K562 (cell line): Measurements from ENCODE around the gene CGNL1. TPM values are rescaled to one million over a fixed set of nuclear protein-coding genes. Genes with fewer than 3 reads are reported as not detected.

Source experiments
- CHD7 ChIP-seq: fragments of 200-600 bp; sonication (generic); IDR thresholded peaks from one replicate; pipeline ENCODE4 v1.6.1; 2012; ENCODE audit warnings: mild to moderate bottlenecking, low read depth, low read length, inconsistent platforms
- GATAD2A ChIP-seq: fragments of 450-650 bp; IDR thresholded peaks from 2 replicates; pipeline ENCODE4 v1.6.1; 2017
- ZNF717 ChIP-seq: fragments of 250-450 bp; sonication (Bioruptor Pico); IDR thresholded peaks from 2 replicates; pipeline ENCODE4 v1.5.0; 2021
- polyA plus RNA-seq, 8 experiments: library from polyadenylated mRNA; depleted of rRNA in 4 of 8; stranded (reverse) in 5 of 8; unstranded in 3 of 8; fragments of >200 nt; fragmentation: Nextera tagmentation in 2 of 8; fragmentation: Illumina TruSeq in 1 of 8; extraction: Ambion mirVana in 2 of 8; extraction: Trizol in 1 of 8; gene quantifications; 2 replicates each; pipeline versions ENCODE4 v1.2.1 to v1.2.3, GENCODE V29; 2011 to 2014; ENCODE audit warnings: inconsistent platforms in 1 of 8, missing spikeins in 1 of 8
- total RNA-seq, 7 experiments: library from RNA; depleted of rRNA in 6 of 7; stranded (reverse); fragments of >200 nt in 6 of 7; fragmentation: Illumina TruSeq in 2 of 7; extraction: Trizol in 2 of 7; gene quantifications; 2 replicates each; pipeline versions ENCODE4 v1.2.1 to v1.2.3, GENCODE V29; 2011 to 2021; ENCODE audit warnings: low replicate concordance in 1 of 7

CGNL1 gene
- total and polyA plus RNA-seq, 9 of the 15 experiments (the other 6 are each of a cell fraction or from before 2014, with no cell fraction given) = 0.01 to 0.07 TPM; not detected in 7

- TF ChIP-seq CHD7 = no peak
- TF ChIP-seq ZNF717 = no peak
- no peak for TF ChIP-seq GATAD2A
These were observed 149.8 kb downstream of the CGNL1 start (continued) for GRCh38 chr15:57526076-57526475.
